GM06990 (cell line): Measurements from ENCODE around the gene PTPRS.
A peak's percentile ranks its signal among the peaks of the same experiment; 100 is the strongest.

ENCODE experiments used
- DNase-seq: peaks from one replicate; pipeline ENCODE4 v3.0.0-alpha.2; 2011; ENCODE audit not compliant: insufficient read length; ENCODE audit errors: extremely low read depth
- H3K27me3 ChIP-seq: replicated peaks from 2 replicates; pipeline ENCODE4 v1.6.0; 2011; ENCODE audit warnings: low read length; ENCODE audit not compliant: control insufficient read depth, insufficient read depth
- H3K36me3 ChIP-seq: 2 replicates; pipeline ENCODE4 v1.5.1; 2011; ENCODE audit warnings: low read length; ENCODE audit not compliant: control insufficient read depth, insufficient read depth
- H3K4me3 ChIP-seq: replicated peaks from 2 replicates; pipeline ENCODE4 v1.5.1; 2011; ENCODE audit warnings: low read depth, mild to moderate bottlenecking, control low read depth, low read length
- CTCF ChIP-seq: IDR thresholded peaks from 2 replicates; pipeline ENCODE4 v1.5.1; 2011; ENCODE audit warnings: low read length, control low read depth, mild to moderate bottlenecking, inconsistent platforms; ENCODE audit not compliant: insufficient read depth, poor library complexity, severe bottlenecking

PTPRS gene

GRCh38 chr19:5342573-5343201 lies 2.1 kb upstream of the PTPRS start:
- no peak for TF ChIP-seq CTCF
- no peak for DNase-seq
- H3K27me3 ChIP-seq = no peaks in the 10 kb centered on the region; the same call in none of the 2 replicates
- H3K36me3 ChIP-seq = no peaks in the 10 kb centered on the region
- no peak overlapping the region for H3K4me3 ChIP-seq

GRCh38 chr19:5341981-5342380 lies 1.4 kb upstream of the PTPRS start:
- Histone ChIP-seq H3K4me3 (no peak overlapping the region), H3K36me3 (no peaks in the 10 kb centered on the region), H3K27me3 (no peaks in the 10 kb centered on the region; the same call in none of the 2 replicates)
- TF ChIP-seq CTCF = no peak
- no peak for DNase-seq

- TF ChIP-seq CTCF = no peak
- Histone ChIP-seq H3K36me3 (no peaks in the 10 kb centered on the region), H3K4me3 (no peak overlapping the region), H3K27me3 (no peaks in the 10 kb centered on the region; the same call in none of the 2 replicates)
- DNase-seq = no peak
Observed at GRCh38 chr19:5341448-5341820, 822 bp upstream of the PTPRS start.

- Histone ChIP-seq H3K36me3 (no peaks in the 10 kb centered on the region), H3K27me3 (no peaks in the 10 kb centered on the region; the same call in 1 of the 2 replicates), H3K4me3 (peak overlapping the region; percentile 58)
- TF ChIP-seq CTCF = no peak
- DNase-seq = peak; percentile 48
Observed at GRCh38 chr19:5339950-5340636, 519 bp downstream of the PTPRS start.

GRCh38 chr19:5339198-5339949 lies 1.2 kb downstream of the PTPRS start:
- peak overlapping the region; percentile 58 for H3K4me3 ChIP-seq
- no peak for DNase-seq
- no peak for TF ChIP-seq CTCF
- H3K36me3 ChIP-seq = no peaks in the 10 kb centered on the region
- no peaks in the 10 kb centered on the region; the same call in 1 of the 2 replicates for H3K27me3 ChIP-seq
